OCI-LY7 (cell line): ENCODE measurements around the gene LRRC18. TPM values are rescaled to one million over a fixed set of nuclear protein-coding genes. Genes with fewer than 3 reads are reported as not detected.

Source experiments
- BruUV-seq: library from RNA; stranded (reverse); fragments of 400-500 nt; replicated peaks from 2 replicates; lab custom pipeline; 2021; lab: Mats Ljungman, UMichigan
- CTCF ChIA-PET: fragments of 300-600 bp; sonication (Branson Sonifier 250); formaldehyde crosslinking; loops from one replicate; lab custom pipeline; 2022; ENCODE audit warnings: antibody characterized with exemption; ENCODE audit not compliant: unreplicated experiment; lab: Charles Lee
- POLR2A ChIA-PET: fragments of 300-600 bp; sonication (Branson Sonifier 250); formaldehyde crosslinking; loops from one replicate; lab custom pipeline; 2022; ENCODE audit warnings: antibody characterized with exemption; lab: Charles Lee
- DNase-seq: peaks from one replicate; pipeline ENCODE4 v3.0.0-alpha.2; 2015; ENCODE audit warnings: low spot score
- H2AFZ ChIP-seq: fragments of 200-600 bp; sonication (generic), shearing (Covaris generic); 2 replicates; pipeline ENCODE4 v1.6.1; 2014; ENCODE audit warnings: mild to moderate bottlenecking, antibody characterized with exemption, low read length, moderate library complexity
- H3K27ac ChIP-seq: fragments of 200-600 bp; sonication (generic); 2 replicates; pipeline ENCODE4 v1.5.1; 2014; ENCODE audit warnings: mixed run types, low read depth, mild to moderate bottlenecking, moderate library complexity, low read length, inconsistent platforms; ENCODE audit not compliant: poor library complexity, severe bottlenecking
- H3K36me3 ChIP-seq: fragments of 200-600 bp; sonication (generic); 2 replicates; pipeline ENCODE4 v1.6.1; 2014; ENCODE audit warnings: mild to moderate bottlenecking, antibody characterized with exemption, low read length, moderate library complexity, mixed read lengths; ENCODE audit not compliant: insufficient read depth
- H3K4me1 ChIP-seq: fragments of 200-600 bp; sonication (generic); 2 replicates; pipeline ENCODE4 v1.5.1; 2014; ENCODE audit warnings: mild to moderate bottlenecking, low read length; ENCODE audit not compliant: insufficient read depth, poor library complexity, severe bottlenecking
- H3K4me2 ChIP-seq: fragments of 200-600 bp; sonication (generic); 2 replicates; pipeline ENCODE4 v1.6.1; 2014; ENCODE audit warnings: mild to moderate bottlenecking, low read length
- H3K4me3 ChIP-seq: fragments of 200-600 bp; sonication (generic); 2 replicates; pipeline ENCODE4 v1.5.1; 2014; ENCODE audit warnings: mild to moderate bottlenecking, low read depth, low read length; ENCODE audit not compliant: poor library complexity, severe bottlenecking
- H3K79me2 ChIP-seq: fragments of 200-600 bp; sonication (generic); 2 replicates; pipeline ENCODE4 v1.6.1; 2016; ENCODE audit warnings: low read depth, mild to moderate bottlenecking, low read length, moderate library complexity, mixed read lengths; ENCODE audit not compliant: insufficient read depth
- H3K9me2 ChIP-seq: fragments of 200-600 bp; sonication (generic); 2 replicates; pipeline ENCODE4 v1.6.1; 2016; ENCODE audit warnings: mild to moderate bottlenecking, low read length, mixed read lengths; ENCODE audit not compliant: insufficient read depth
- H3K9me3 ChIP-seq: fragments of 200-600 bp; sonication (generic); 2 replicates; pipeline ENCODE4 v1.6.1; 2014; ENCODE audit warnings: mild to moderate bottlenecking, mixed run types, low read length, mixed read lengths
- H4K20me1 ChIP-seq: fragments of 200-600 bp; sonication (generic); 2 replicates; pipeline ENCODE4 v1.6.1; 2014; ENCODE audit warnings: mild to moderate bottlenecking, antibody characterized with exemption, low read length, moderate library complexity, mixed read lengths; ENCODE audit not compliant: insufficient read depth
- EZH2phosphoT487 ChIP-seq: fragments of 200-600 bp; sonication (generic); IDR thresholded peaks from 2 replicates; pipeline ENCODE4 v1.6.1; 2018; ENCODE audit warnings: low read depth, borderline replicate concordance, mild to moderate bottlenecking, mixed run types, antibody characterized with exemption, low read length, moderate library complexity, mixed read lengths
- intact Hi-C: fragments of 100-400 bp; cut with micrococcal nuclease; formaldehyde crosslinking; loops from one replicate; pipeline ENCODE4 v1.10.0; 2022; ENCODE audit not compliant: unreplicated experiment
- total RNA-seq, 2 experiments: library from RNA; depleted of rRNA in 1 of 2; stranded (reverse); fragments of >200 nt in 1 of 2; shearing (Covaris generic) in 1 of 2; gene quantifications; 2 replicates each; pipeline ENCODE4 v1.2.3, GENCODE V29; 2014 to 2022
- TF ChIP-seq, protein P1 (sequence below): fragments of 200-600 bp; sonication (generic); conservative IDR thresholded peaks from 2 replicates; pipeline ENCODE4 v1.5.1; 2014; ENCODE audit warnings: mild to moderate bottlenecking, antibody characterized with exemption, low read length, moderate library complexity, mixed read lengths

LRRC18 gene
- total RNA-seq, 2 experiments from 2014 or later: not detected

DNA sequence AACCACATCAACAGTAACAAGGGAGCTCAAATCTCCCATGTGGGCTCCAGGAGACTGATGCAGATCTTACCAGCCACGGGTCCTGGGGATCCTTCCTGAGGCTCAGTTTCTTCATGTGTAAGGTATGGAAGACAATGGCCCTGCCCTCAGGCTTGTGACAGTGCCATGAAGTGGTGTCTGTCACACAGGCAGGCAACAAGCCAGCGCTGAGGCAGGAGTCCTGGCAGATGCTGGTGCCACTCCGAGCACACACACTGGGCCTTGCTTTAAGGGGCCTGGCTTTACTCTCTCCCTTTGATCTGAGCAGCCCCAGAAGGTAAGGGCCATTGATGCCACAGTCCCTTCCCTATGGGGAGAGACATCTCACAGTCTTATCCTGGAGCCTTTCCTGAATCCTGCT lies 28.4 kb upstream of the LRRC18 start:
- intact Hi-C loops: no loop called here
- H4K20me1 ChIP-seq: no peaks in the 10 kb centered on the region
- DNase-seq: no peak
- no peaks in the 10 kb centered on the region for H3K9me3 ChIP-seq
- no peak overlapping the region for H2AFZ ChIP-seq
- H3K9me2 ChIP-seq: no peaks in the 10 kb centered on the region
- BruUV-seq: no TSS peak
- no peak overlapping the region for H3K4me2 ChIP-seq
- TF ChIP-seq, protein P1, sequence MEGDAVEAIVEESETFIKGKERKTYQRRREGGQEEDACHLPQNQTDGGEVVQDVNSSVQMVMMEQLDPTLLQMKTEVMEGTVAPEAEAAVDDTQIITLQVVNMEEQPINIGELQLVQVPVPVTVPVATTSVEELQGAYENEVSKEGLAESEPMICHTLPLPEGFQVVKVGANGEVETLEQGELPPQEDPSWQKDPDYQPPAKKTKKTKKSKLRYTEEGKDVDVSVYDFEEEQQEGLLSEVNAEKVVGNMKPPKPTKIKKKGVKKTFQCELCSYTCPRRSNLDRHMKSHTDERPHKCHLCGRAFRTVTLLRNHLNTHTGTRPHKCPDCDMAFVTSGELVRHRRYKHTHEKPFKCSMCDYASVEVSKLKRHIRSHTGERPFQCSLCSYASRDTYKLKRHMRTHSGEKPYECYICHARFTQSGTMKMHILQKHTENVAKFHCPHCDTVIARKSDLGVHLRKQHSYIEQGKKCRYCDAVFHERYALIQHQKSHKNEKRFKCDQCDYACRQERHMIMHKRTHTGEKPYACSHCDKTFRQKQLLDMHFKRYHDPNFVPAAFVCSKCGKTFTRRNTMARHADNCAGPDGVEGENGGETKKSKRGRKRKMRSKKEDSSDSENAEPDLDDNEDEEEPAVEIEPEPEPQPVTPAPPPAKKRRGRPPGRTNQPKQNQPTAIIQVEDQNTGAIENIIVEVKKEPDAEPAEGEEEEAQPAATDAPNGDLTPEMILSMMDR: no peak
- no peak for TF ChIP-seq EZH2phosphoT487
- POLR2A ChIA-PET: no interaction called here
- peaks cover 79% of the 10 kb centered on the region for H3K36me3 ChIP-seq
- H3K79me2 ChIP-seq: no peaks in the 10 kb centered on the region
- no peak overlapping the region for H3K4me3 ChIP-seq
- CTCF ChIA-PET: no interaction called here
- H3K27ac ChIP-seq: no peak overlapping the region
- H3K4me1 ChIP-seq: no peaks in the 10 kb centered on the region

DNA sequence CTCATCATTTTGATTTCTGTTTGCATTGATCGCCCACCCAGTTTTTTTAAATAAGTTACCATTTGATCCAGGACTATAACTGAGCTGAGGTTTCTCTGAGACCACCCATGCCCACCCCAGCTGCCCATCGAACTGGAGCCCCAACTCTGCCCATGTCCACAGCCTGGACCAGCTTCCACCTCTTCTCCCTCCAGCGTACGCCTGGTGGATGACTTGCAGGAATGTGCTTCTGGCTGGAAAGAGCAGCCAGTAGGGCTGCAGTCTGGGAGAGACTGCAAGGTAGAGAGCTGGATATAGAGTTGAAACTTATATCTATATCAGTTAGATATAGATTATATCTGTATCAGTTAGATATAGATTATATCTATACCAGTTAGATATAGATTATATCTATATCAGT lies 25.8 kb upstream of the LRRC18 start:
- no TSS peak for BruUV-seq
- H3K9me3 ChIP-seq: no peaks in the 10 kb centered on the region
- H3K4me3 ChIP-seq: no peak overlapping the region
- no peak for DNase-seq
- no peak overlapping the region for H2AFZ ChIP-seq
- intact Hi-C loops: no loop called here
- no peaks in the 10 kb centered on the region for H4K20me1 ChIP-seq
- H3K4me2 ChIP-seq: no peak overlapping the region
- TF ChIP-seq, protein P1: no peak
- no peak for TF ChIP-seq EZH2phosphoT487
- no peak overlapping the region for H3K27ac ChIP-seq
- CTCF ChIA-PET: interaction anchor here (1.4 kb wide), 1 partner anchor 309 kb away, joined by 6 read pairs; no protein-coding TSS in a partner anchor
- no peaks in the 10 kb centered on the region for H3K4me1 ChIP-seq
- POLR2A ChIA-PET: no interaction called here
- no peaks in the 10 kb centered on the region for H3K79me2 ChIP-seq
- no peaks in the 10 kb centered on the region for H3K9me2 ChIP-seq
- peaks cover 72% of the 10 kb centered on the region for H3K36me3 ChIP-seq

DNA sequence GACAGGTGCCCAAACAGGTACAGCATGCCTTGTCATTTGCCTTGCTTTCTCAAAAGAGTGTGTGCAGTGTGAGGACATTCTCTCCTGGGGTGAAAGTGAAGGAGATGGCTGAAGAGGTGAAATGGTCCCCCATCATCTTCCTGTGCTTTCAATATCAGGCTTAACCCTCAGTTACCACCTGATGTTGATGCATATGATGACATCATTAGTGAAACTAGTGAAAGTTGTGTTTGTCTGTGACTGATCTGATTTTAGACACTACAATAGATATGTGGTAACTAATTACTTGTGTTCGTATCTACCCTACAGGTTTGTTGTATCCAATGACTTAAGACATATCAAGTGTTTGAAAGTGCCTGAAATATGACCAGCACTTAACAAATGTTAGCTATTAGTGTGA lies 24.4 kb upstream of the LRRC18 start:
- ChIA-PET POLR2A (interaction anchor here (1.0 kb wide), 2 partner anchors 225 to 568 kb away, joined by 3 to 5 read pairs; no protein-coding TSS in a partner anchor), CTCF (interaction anchor here (1.2 kb wide), 1 partner anchor 308 kb away, joined by 3 read pairs; no protein-coding TSS in a partner anchor)
- H3K4me2 ChIP-seq: no peak overlapping the region
- TF ChIP-seq EZH2phosphoT487: no peak
- TF ChIP-seq, protein P1: no peak
- H2AFZ ChIP-seq: no peak overlapping the region
- no peak for DNase-seq
- H3K9me3 ChIP-seq: no peaks in the 10 kb centered on the region
- peaks cover 76% of the 10 kb centered on the region for H3K36me3 ChIP-seq
- H4K20me1 ChIP-seq: no peaks in the 10 kb centered on the region
- no peaks in the 10 kb centered on the region for H3K9me2 ChIP-seq
- no TSS peak for BruUV-seq
- H3K27ac ChIP-seq: no peak overlapping the region
- no peaks in the 10 kb centered on the region for H3K79me2 ChIP-seq
- intact Hi-C loops: no loop called here
- no peaks in the 10 kb centered on the region for H3K4me1 ChIP-seq
- H3K4me3 ChIP-seq: no peak overlapping the region
